Gastrocnemius medialis (tissue), 4 donors: ENCODE data around the gene NFATC3.

Experiments used
- POLR2A ChIP-seq, 2 donors: fragments of 450-650 bp; IDR thresholded peaks; one replicate each; pipeline ENCODE4 v1.6.1; 2017; ENCODE audit warnings: antibody characterized with exemption in 2 of 2, mild to moderate bottlenecking in 2 of 2, moderate library complexity in 2 of 2
- TF ChIP-seq, protein P1 (sequence below), 5 experiments: fragments of 450-650 bp in 3 of 5; fragments of 200-600 bp in 2 of 5; sonication (generic) in 2 of 5; IDR thresholded peaks in 4 of 5; conservative IDR thresholded peaks in 1 of 5; 1 replicate in 4 of 5; 2 replicates in 1 of 5; pipeline ENCODE4 v1.5.1; 2016 to 2019; ENCODE audit warnings: antibody characterized with exemption in 5 of 5, mild to moderate bottlenecking in 3 of 5, moderate library complexity in 3 of 5

DNA sequence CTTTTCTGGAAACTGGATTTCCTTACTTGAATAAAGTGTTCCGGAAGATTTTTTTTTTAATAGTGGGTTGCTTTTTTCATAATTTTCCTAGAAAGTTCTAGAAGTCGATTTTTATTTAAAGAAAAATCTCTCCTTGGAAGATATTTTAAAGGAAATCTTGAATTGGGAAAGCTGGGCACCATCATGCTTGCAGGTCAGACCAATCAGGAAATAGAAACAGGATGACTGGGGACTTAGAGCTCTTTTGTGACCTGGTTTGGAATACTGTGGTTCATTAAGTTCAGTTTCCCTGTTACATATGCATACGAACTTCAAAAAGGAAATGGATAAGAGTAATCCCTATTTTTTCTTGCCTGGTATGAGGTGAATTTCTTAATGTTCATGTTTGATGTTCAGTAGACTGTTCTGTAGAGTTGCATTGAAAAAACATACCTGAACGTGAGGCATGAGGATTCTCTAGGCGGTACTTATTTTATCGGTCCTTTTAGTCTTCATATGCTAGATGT is 1.2 kb downstream of the NFATC3 start:
- TF ChIP-seq, protein P1, sequence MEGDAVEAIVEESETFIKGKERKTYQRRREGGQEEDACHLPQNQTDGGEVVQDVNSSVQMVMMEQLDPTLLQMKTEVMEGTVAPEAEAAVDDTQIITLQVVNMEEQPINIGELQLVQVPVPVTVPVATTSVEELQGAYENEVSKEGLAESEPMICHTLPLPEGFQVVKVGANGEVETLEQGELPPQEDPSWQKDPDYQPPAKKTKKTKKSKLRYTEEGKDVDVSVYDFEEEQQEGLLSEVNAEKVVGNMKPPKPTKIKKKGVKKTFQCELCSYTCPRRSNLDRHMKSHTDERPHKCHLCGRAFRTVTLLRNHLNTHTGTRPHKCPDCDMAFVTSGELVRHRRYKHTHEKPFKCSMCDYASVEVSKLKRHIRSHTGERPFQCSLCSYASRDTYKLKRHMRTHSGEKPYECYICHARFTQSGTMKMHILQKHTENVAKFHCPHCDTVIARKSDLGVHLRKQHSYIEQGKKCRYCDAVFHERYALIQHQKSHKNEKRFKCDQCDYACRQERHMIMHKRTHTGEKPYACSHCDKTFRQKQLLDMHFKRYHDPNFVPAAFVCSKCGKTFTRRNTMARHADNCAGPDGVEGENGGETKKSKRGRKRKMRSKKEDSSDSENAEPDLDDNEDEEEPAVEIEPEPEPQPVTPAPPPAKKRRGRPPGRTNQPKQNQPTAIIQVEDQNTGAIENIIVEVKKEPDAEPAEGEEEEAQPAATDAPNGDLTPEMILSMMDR (IDR thresholded peaks at IDR 0.05 in 4 of 5, conservative IDR thresholded peaks at IDR 0.05 in 1 of 5) = no peak
- TF ChIP-seq POLR2A (IDR thresholded peaks at IDR 0.05) = peak; percentile 22 to 57
